ENCODE data around the gene LHPP.

LHPP gene

GRCh38 chr10:124500757-124501156 is 39.1 kb downstream of the LHPP start:
- DNase-seq: no peak

DNA sequence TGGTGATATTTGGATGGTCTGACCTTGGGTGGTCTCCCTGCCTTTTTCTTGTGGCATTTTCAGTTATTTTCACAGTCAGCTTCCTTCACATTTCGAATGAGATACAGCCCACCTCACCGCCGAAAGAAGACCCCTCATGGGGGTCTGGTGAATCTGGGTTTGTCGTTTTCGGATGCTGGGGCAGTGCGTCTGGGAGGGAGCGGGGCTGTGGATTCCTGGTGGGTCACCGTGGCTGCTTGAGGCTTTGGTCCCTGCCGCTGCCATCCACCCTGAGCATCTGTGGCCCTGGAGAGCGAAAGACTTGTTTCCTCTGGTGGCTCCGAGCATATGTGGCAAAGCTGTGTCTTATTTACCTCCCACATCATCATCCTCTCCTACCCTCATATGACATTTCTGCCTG is 43.1 kb downstream of the LHPP start:
- no peak for DNase-seq

DNA sequence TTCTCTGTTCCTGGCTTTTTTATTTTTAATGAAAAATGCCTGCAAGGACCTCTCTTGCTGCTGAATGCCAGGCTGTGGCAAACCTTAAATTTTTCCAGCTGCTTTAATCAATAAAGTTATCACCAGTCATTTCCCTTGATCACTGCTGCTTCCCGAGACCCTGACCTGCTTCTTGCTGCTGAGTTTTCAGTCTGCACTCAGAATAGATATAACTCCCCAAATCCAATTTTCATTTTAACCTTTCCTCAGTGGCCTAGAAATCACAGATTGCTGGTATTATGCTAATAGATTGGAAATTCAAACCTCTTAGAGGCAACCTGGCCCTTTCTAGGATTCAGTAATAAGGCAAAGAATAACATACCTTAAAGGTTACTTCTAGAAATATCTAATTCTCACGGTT is 43.7 kb downstream of the LHPP start:
- DNase-seq: no peak

DNA sequence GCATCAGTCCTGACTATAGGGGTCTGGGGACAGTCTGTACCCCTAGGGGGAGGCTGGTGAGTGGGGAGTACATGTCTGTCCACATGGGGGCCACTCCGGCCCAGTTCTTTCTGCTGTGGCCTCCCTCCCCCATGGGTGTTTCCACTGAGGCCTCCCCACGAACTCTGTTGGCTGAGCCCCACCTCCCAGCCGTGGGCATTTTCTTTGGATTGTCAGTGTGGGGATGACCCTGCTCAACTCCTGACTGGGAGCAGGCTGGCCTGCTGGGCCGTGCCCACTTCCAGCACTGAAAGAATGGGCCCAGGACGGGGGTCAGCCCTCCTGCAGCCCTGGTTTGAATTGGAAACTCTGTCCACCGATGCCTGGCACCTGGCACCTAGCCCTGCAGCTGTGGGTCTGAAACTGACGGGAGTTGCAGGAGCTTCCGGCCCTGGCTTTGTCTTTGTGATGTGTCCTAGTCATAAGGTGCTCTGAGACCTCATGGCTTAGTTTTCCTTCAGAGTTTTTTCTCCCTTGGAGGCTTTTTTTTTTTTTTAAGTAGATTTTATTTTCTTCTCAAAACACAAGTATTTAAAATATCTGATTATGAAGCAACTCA is 46.5 kb downstream of the LHPP start:
- peak; percentile 12 for DNase-seq

- peak; percentile 24 for DNase-seq
Measured at GRCh38 chr10:124508907-124509454, 47.4 kb downstream of the LHPP start.

- DNase-seq: no peak
Measured at GRCh38 chr10:124509880-124510632, 48.4 kb downstream of the LHPP start.

DNA sequence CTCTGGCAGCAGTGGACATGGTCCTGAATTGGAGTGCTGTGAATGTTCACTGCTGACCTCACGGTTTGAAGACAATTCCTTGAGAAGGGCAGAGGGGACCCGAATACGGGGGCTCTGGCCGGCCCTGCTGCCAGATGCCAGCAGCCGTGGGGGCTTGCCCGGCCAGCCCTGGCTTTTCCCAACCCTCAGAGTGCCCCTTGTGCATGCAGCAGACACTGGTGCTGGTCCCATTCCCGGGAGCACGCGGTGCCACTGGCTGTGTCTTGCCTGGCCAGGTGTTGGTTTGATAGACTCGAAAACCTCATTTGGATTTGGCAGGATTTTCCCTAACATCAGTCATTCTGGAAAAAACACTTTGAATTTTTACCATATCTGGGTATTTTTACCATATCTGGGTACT is 49.1 kb downstream of the LHPP start:
- DNase-seq: no peak

- no peak for DNase-seq
Measured at GRCh38 chr10:124511205-124512039, 49.8 kb downstream of the LHPP start.

GRCh38 chr10:124512040-124512428 is 50.4 kb downstream of the LHPP start:
- DNase-seq: no peak

- no peak for DNase-seq
Measured at GRCh38 chr10:124512600-124512999, 51.0 kb downstream of the LHPP start.

DNA sequence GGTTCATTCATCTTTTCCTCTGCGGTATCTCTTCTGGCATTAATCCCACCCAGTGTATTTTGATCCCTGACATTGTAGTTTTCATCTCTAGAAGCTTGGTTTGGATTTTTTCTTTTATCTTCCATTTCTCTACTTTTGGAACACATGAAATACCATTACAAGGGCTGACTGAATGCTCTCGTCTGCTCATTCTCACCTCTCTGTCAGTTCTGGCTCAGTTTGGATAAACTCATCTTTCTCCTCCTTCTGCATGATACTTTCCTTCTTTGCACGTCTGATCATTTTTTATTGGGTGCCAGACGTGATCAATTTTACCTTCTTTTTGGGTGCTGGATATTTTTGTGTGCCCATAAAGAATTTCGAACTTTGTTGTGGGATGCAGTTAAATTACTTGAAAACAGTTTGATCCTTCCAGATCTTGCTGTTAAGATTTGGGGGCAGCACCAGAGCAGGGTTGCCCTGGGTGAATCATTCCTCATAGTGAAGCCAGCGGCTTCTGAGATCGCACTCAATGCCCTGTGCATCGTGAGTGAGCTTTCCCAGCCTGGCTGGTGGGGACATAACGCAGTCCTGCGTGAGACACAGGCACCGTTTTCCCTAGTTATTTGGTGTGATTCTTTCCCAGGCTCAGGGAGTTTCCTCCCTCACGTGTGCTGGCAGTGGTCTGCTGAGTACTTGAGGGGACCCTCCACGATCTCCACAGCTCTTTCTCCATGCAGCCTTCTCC is 53.8 kb downstream of the LHPP start:
- no peak for DNase-seq

- no peak for DNase-seq
Measured at GRCh38 chr10:124516181-124516580, 54.6 kb downstream of the LHPP start.

- DNase-seq: no peak
Measured at GRCh38 chr10:124516746-124517397, 55.2 kb downstream of the LHPP start.

GRCh38 chr10:124517461-124517860 is 55.8 kb downstream of the LHPP start:
- no peak for DNase-seq

GRCh38 chr10:124517931-124518330 is 56.3 kb downstream of the LHPP start:
- no peak for DNase-seq

GRCh38 chr10:124518366-124518765 is 56.7 kb downstream of the LHPP start:
- DNase-seq: no peak

GRCh38 chr10:124520558-124521428 is 59.2 kb downstream of the LHPP start:
- DNase-seq: no peak

DNA sequence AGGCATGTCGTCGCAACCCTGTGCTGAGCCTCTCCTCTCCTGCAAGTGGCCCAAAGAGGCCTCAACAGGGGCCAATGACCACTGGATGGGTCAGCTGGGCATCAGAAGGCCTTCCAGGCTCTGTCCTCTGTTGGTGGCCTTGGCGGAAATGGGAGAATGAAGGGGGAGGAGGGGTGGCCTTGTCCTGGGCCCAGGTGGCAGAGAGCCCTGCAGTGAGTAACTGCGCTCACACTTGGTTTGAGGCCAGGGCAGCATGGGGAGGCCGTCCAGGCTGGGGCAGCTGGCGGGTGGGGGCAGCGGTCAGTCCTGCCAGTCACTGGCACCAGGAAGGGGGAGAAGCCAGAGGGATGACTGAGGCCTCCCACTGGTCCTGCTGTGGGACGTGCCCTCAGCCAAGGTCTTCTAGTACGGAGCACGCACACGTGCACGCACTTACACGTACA is 59.8 kb downstream of the LHPP start:
- DNase-seq: no peak

DNA sequence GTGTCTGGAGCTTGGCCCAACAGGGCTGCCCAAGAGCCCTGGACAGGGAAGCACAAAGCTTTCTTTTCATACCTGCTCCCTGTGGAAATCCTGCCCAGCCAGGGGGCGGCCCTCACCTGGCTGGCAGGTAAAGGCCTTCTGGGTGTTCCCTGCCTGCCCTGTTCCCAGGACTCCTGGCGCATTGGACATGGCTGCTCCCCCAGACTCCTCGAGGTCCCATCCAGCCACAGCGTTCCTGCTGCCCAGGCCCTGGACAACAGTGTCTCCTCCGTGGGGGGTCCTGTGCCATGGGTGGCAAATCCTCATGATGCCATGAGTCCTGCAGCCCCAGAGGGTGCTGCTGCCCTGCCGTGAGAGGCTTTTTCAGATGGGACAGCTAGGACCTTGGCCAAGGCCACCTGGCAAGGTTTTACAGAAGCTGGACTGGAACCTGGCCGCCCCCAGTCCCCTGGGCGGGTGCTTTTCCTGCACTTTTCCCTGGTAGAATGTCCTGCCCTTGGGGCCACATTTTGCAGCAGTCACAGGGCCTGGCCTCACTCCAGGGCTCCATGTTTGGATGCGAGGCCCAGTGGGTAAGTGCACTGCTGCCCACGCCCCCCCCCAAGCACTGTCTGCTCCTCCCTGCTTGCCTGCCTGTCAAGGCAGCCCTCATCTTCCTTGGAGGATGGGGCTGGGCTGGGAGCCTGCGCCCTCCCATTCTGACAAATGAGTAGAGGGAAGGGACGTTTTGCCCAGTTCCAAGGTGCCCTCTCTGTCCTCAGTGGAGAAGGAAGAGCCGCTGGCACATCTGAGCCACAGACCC is 60.7 kb downstream of the LHPP start:
- DNase-seq: no peak
